HTR-8/SVneo (cell line): ENCODE data around the gene ITGB3.
"Not testable (repeated sequence)": the region's sequence is repeated elsewhere in the genome, so short reads cannot be mapped to it uniquely, and the experiment has no call there.

ENCODE experiments used
- DNase-seq: peaks from one replicate; pipeline ENCODE4 v3.0.0; 2011; ENCODE audit warnings: low spot score, mixed read lengths; ENCODE audit not compliant: insufficient read length
- FAIRE-seq: peaks from 2 replicates; lab custom pipeline; 2011; peaks lifted over from hg19 to GRCh38; lab: Jason Lieb, UNC

The ITGB3 gene

GRCh38 chr17:47240806-47241205, 12.8 kb upstream of the ITGB3 start:
- DNase-seq (no peak), FAIRE-seq (no peak)

- FAIRE-seq, result peak; percentile 49
- DNase-seq, result no peak
These were observed 11.0 kb upstream of the ITGB3 start for GRCh38 chr17:47242648-47243047.

GRCh38 chr17:47243737-47244598, 9.7 kb upstream of the ITGB3 start:
- peak; percentile 28 for FAIRE-seq

GRCh38 chr17:47244697-47245096, 8.9 kb upstream of the ITGB3 start:
- no peak for FAIRE-seq
- no peak for DNase-seq

More at GRCh38 chr17:47243737-47244598, 9.7 kb upstream of the ITGB3 start:
- no peak for DNase-seq

- FAIRE-seq (no peak), DNase-seq (no peak)
These were observed 7.5 kb upstream of the ITGB3 start for GRCh38 chr17:47246120-47246519.

- no peak for FAIRE-seq
- DNase-seq, result no peak
These were observed 2.8 kb upstream of the ITGB3 start for GRCh38 chr17:47250855-47251254.

- FAIRE-seq (peak; percentile 60), DNase-seq (no peak)
These were observed 2.1 kb upstream of the ITGB3 start for GRCh38 chr17:47251421-47251940.

GRCh38 chr17:47252209-47252608, 1.4 kb upstream of the ITGB3 start:
- FAIRE-seq, result peak; percentile 69

GRCh38 chr17:47252766-47253512, 688 bp upstream of the ITGB3 start:
- FAIRE-seq, result no peak
- DNase-seq, result no peak

More at GRCh38 chr17:47252209-47252608, 1.4 kb upstream of the ITGB3 start:
- DNase-seq, result no peak

GRCh38 chr17:47254403-47254943, 846 bp downstream of the ITGB3 start:
- no peak for DNase-seq
- FAIRE-seq, result no peak

- FAIRE-seq (peak; percentile 86), DNase-seq (peak; percentile 83)
These were observed 4.2 kb downstream of the ITGB3 start for GRCh38 chr17:47257651-47258339.

GRCh38 chr17:47262586-47262985, 9.0 kb downstream of the ITGB3 start:
- DNase-seq, result no peak

GRCh38 chr17:47264166-47264565, 10.5 kb downstream of the ITGB3 start:
- FAIRE-seq (no peak), DNase-seq (no peak)

More at GRCh38 chr17:47262586-47262985, 9.0 kb downstream of the ITGB3 start:
- FAIRE-seq, result no peak

- FAIRE-seq, result peak; percentile 23
- DNase-seq, result no peak
These were observed 12.4 kb downstream of the ITGB3 start for GRCh38 chr17:47265983-47266541.

GRCh38 chr17:47266782-47267181, 13.2 kb downstream of the ITGB3 start:
- FAIRE-seq, result no peak
- no peak for DNase-seq

- DNase-seq (peak; percentile 81), FAIRE-seq (no peak)
These were observed 13.8 kb downstream of the ITGB3 start for GRCh38 chr17:47267354-47267828.

GRCh38 chr17:47268964-47269363, 15.3 kb downstream of the ITGB3 start:
- DNase-seq, FAIRE-seq: not testable (repeated sequence)

- not testable (repeated sequence) for DNase-seq, FAIRE-seq
These were observed 16.1 kb downstream of the ITGB3 start for GRCh38 chr17:47269561-47270280.
